Heart left ventricle (tissue), 16 donors: ENCODE data around the gene DBNDD1. TPM values are rescaled to one million over a fixed set of nuclear protein-coding genes. Genes with fewer than 3 reads are reported as not detected.
A peak's percentile ranks its signal among the peaks of the same experiment; 100 is the strongest.

Experiments used
- ATAC-seq, 4 donors: fragments of 200-7000 bp; cut with Tn5 transposase; one replicate each; pipeline ENCODE4 v1.9.1; 2020 to 2022; ENCODE audit warnings: moderate library complexity in 4 of 4, mild to moderate bottlenecking in 3 of 4, moderate number of reproducible peaks in 1 of 4
- DNase-seq, 5 donors: peaks; one replicate each; pipeline ENCODE4 v3.0.0-alpha.2; 2020
- H3K27ac ChIP-seq, 12 donors: fragments of 200-600 bp; sonication (generic) in 4 of 12; one replicate each; pipeline versions ENCODE4 v1.5.0 to v1.8.0; 2016 to 2022; ENCODE audit warnings: mild to moderate bottlenecking in 2 of 12
- H3K27me3 ChIP-seq, 9 donors: fragments of 200-600 bp; sonication (generic) in 2 of 9; one replicate each; pipeline versions ENCODE4 v1.5.1 to v1.8.0; 2016 to 2022; ENCODE audit warnings: mild to moderate bottlenecking in 3 of 9
- H3K36me3 ChIP-seq, 9 donors: fragments of 200-600 bp; sonication (generic) in 2 of 9; one replicate each; pipeline versions ENCODE4 v1.5.0 to v1.8.0; 2018 to 2022; ENCODE audit warnings: mild to moderate bottlenecking in 2 of 9
- H3K4me1 ChIP-seq, 12 donors: fragments of 200-600 bp; sonication (generic) in 4 of 12; one replicate each; pipeline versions ENCODE4 v1.5.0 to v1.8.0; 2016 to 2022; ENCODE audit warnings: mild to moderate bottlenecking in 3 of 12
- H3K4me3 ChIP-seq, 12 donors: fragments of 200-600 bp; sonication (generic) in 4 of 12; one replicate each; pipeline versions ENCODE4 v1.5.0 to v1.8.0; 2017 to 2022; ENCODE audit warnings: mild to moderate bottlenecking in 9 of 12, moderate library complexity in 4 of 12
- H3K9me3 ChIP-seq, 12 donors: fragments of 200-600 bp; sonication (generic) in 4 of 12; one replicate each; pipeline versions ENCODE4 v1.5.0 to v1.8.0; 2016 to 2022; ENCODE audit warnings: mild to moderate bottlenecking in 1 of 12
- CTCF ChIP-seq, 12 donors: fragments of 200-600 bp; sonication (generic) in 4 of 12; IDR thresholded peaks; one replicate each; pipeline versions ENCODE4 v1.5.0 to v1.8.0; 2018 to 2022; ENCODE audit warnings: antibody characterized with exemption in 12 of 12, mild to moderate bottlenecking in 5 of 12
- POLR2A ChIP-seq, 2 donors: fragments of 450-650 bp; IDR thresholded peaks; one replicate each; pipeline ENCODE4 v1.6.1; 2017; ENCODE audit warnings: antibody characterized with exemption in 2 of 2, mild to moderate bottlenecking in 2 of 2, moderate library complexity in 2 of 2
- WGBS, 4 donors: extraction: QIAGEN DNeasy Blood & Tissue Kit in 2 of 4; methylation state at CpG; one replicate each; pipeline versions ENCODE4 v1.1.5 to v1.1.7; 2013 to 2018; 5-methylcytosine and 5-hydroxymethylcytosine counted together
- intact Hi-C, 10 donors: fragments of 100-400 bp; cut with DNase I; formaldehyde crosslinking; loops; one replicate each; pipeline versions ENCODE4 v1.11.1 to v1.14.2; 2022
- polyA plus RNA-seq, 2 donors: library from polyadenylated mRNA; stranded (reverse); fragments of 200-250 nt; gene quantifications; one replicate each; pipeline ENCODE4 v1.2.3, GENCODE V29; 2013
- total RNA-seq, 9 donors: library from RNA; depleted of rRNA in 2 of 9; stranded (reverse); fragments of >200 nt in 2 of 9; fragmentation: NEBNext Ultra II Directional in 3 of 9; extraction: Animal tissue kit (Norgen Biotek cat#: 25700) in 3 of 9; gene quantifications; one replicate each; pipeline versions ENCODE4 v1.1.0 to v1.2.4, GENCODE V29; 2016 to 2023
- donor health status: ischemic (EF 13 %, LVEDD 7.1; RV severe dilation, severe dysfunction).
- donor health status: healthy with polysubstance abuse.
- donor health status: DM: no; HTN: yes; CAD: no.
- donor health status: DM: no; HTN: no; CAD: no.
- donor health status: ischemic (EF 25% LVEDD 6.9; RV normal size, moderate dysfunction).
- donor health status: ischemic (EF 25% LVEDD 5.7; RV mildly dilated, moderate dysfunction).
- donor health status: healthy.
- donor health status: DM: yes; HTN: yes; CAD: no.
- donor health status: ischemic (EF 35%, LVEDD 5.7; RV mildly dilated, moderate dysfunction).
- donor health status: nonischemic (EF 11% LVEDD 7.7; RV severe dilation, severe dysfunction).
- donor health status: DM: yes; HTN: yes; CAD: no.
- donor health status: PGD.
- donor health status: ischemic (EF 29% LVEDD 5.4; RV normal size, mild dysfunction).
- donor health status: nonischemic (EF 23%, LVEDD 6.1; RV moderate dilation, normal function).

Gene DBNDD1
- total and polyA plus RNA-seq, 11 donors, result 1.4 to 16.0 (median 4.4) TPM

- ATAC-seq (no peak), DNase-seq (no peak)
- Histone ChIP-seq H3K4me1 (no peaks in the 10 kb centered on the region), H3K4me3 (no peak overlapping the region), H3K27me3 (no peaks in the 10 kb centered on the region), H3K36me3 (peaks cover 0 to 91% (median 86%) of the 10 kb centered on the region in 9 donors), H3K27ac (no peak overlapping the region), H3K9me3 (no peaks in the 10 kb centered on the region)
- intact Hi-C loops, result no loop called here
- 93 to 97% (median 96%) methylated on average over 10 of the region's 10 CpGs for WGBS, 4 donors
- no peak for TF ChIP-seq CTCF (IDR thresholded peaks at IDR 0.05)
- TF ChIP-seq POLR2A (IDR thresholded peaks at IDR 0.05), result no peak
Observed at GRCh38 chr16:89985219-89985618, 34.0 kb downstream of the DBNDD1 start.

- DNase-seq, result no peak
- 95 to 97% (median 97%) methylated on average over 7 of the region's 7 CpGs for WGBS, 4 donors
- intact Hi-C loops, result no loop called here
Observed at GRCh38 chr16:89984216-89984615, 35.0 kb downstream of the DBNDD1 start.

GRCh38 chr16:89983536-89983935 lies 35.7 kb downstream of the DBNDD1 start:
- H3K9me3 ChIP-seq, result no peaks in the 10 kb centered on the region
- TF ChIP-seq POLR2A (IDR thresholded peaks at IDR 0.05) (no peak), CTCF (IDR thresholded peaks at IDR 0.05) (no peak)
- DNase-seq, result no peak
- H3K4me1 ChIP-seq, result no peaks in the 10 kb centered on the region
- peaks cover 0 to 95% (median 91%) of the 10 kb centered on the region in 9 donors for H3K36me3 ChIP-seq
- H3K4me3 ChIP-seq, result no peak overlapping the region
- H3K27ac ChIP-seq, result no peak overlapping the region
- no peaks in the 10 kb centered on the region for H3K27me3 ChIP-seq
- intact Hi-C loops, result no loop called here
- 87 to 96% (median 90%) methylated on average over 15 of the region's 15 CpGs for WGBS, 4 donors
- ATAC-seq, result no peak

More at GRCh38 chr16:89984216-89984615, 35.0 kb downstream of the DBNDD1 start:
- Histone ChIP-seq H3K27me3 (no peaks in the 10 kb centered on the region), H3K36me3 (peaks cover 0 to 95% (median 91%) of the 10 kb centered on the region in 9 donors), H3K4me3 (no peak overlapping the region), H3K4me1 (no peaks in the 10 kb centered on the region), H3K27ac (no peak overlapping the region), H3K9me3 (no peaks in the 10 kb centered on the region)
- no peak for ATAC-seq
- TF ChIP-seq POLR2A (IDR thresholded peaks at IDR 0.05) (no peak), CTCF (IDR thresholded peaks at IDR 0.05) (no peak)

- Histone ChIP-seq H3K4me1 (no peaks in the 10 kb centered on the region), H3K9me3 (no peaks in the 10 kb centered on the region), H3K4me3 (no peak overlapping the region), H3K27me3 (no peaks in the 10 kb centered on the region), H3K27ac (no peak overlapping the region), H3K36me3 (peaks cover 0 to 96% (median 93%) of the 10 kb centered on the region in 9 donors)
- TF ChIP-seq POLR2A (IDR thresholded peaks at IDR 0.05) (no peak), CTCF (IDR thresholded peaks at IDR 0.05) (no peak)
- 88 to 95% (median 93%) methylated on average over 7 to 9 of the region's 9 CpGs for WGBS, 4 donors
- no peak for DNase-seq
- peak in 2 of 4 donors; percentile 10 to 22 for ATAC-seq
- intact Hi-C loops, result no loop called here
Observed at GRCh38 chr16:89982318-89982717, 36.9 kb downstream of the DBNDD1 start.
